ENCODE results near the gene FAM107B.
A peak's percentile ranks its signal among the peaks of the same experiment; 100 is the strongest.
"Not testable (repeated sequence)": the region's sequence is repeated elsewhere in the genome, so short reads cannot be mapped to it uniquely, and the experiment has no call there.

The FAM107B gene

GRCh38 chr10:14731875-14732512 lies 42.7 kb downstream of the FAM107B start:
- no peak for DNase-seq

- no peak for DNase-seq
These were observed 46.4 kb downstream of the FAM107B start for GRCh38 chr10:14728346-14728745.

GRCh38 chr10:14727924-14728323 lies 46.8 kb downstream of the FAM107B start:
- no peak for DNase-seq

- DNase-seq: no peak
These were observed 47.2 kb downstream of the FAM107B start for GRCh38 chr10:14727465-14727864.

- DNase-seq: no peak
These were observed 49.8 kb downstream of the FAM107B start for GRCh38 chr10:14724931-14725330.

GRCh38 chr10:14723052-14723689 lies 51.5 kb downstream of the FAM107B start:
- peak; percentile 19 for DNase-seq

- no peak for DNase-seq
These were observed 57.1 kb downstream of the FAM107B start for GRCh38 chr10:14717552-14717951.

- no peak for DNase-seq
These were observed 61.7 kb downstream of the FAM107B start for GRCh38 chr10:14712991-14713424.

GRCh38 chr10:14709344-14709743 lies 65.4 kb downstream of the FAM107B start:
- not testable (repeated sequence) for DNase-seq

- DNase-seq: no peak
These were observed 67.2 kb downstream of the FAM107B start for GRCh38 chr10:14707481-14707880.

GRCh38 chr10:14705548-14706230 lies 69.0 kb downstream of the FAM107B start:
- no peak for DNase-seq

GRCh38 chr10:14703631-14704001 lies 71.1 kb downstream of the FAM107B start:
- DNase-seq: no peak

GRCh38 chr10:14701466-14701865 lies 73.2 kb downstream of the FAM107B start:
- no peak for DNase-seq

- no peak for DNase-seq
These were observed 74.2 kb downstream of the FAM107B start for GRCh38 chr10:14700546-14700945.

- DNase-seq: no peak
These were observed 75.2 kb downstream of the FAM107B start for GRCh38 chr10:14699482-14699881.

GRCh38 chr10:14698829-14699170 lies 75.9 kb downstream of the FAM107B start:
- no peak for DNase-seq

GRCh38 chr10:14698111-14698828 lies 76.4 kb downstream of the FAM107B start:
- no peak for DNase-seq

- no peak for DNase-seq
These were observed 77.4 kb downstream of the FAM107B start for GRCh38 chr10:14697281-14697680.

GRCh38 chr10:14696821-14697220 lies 77.9 kb downstream of the FAM107B start:
- no peak for DNase-seq

GRCh38 chr10:14695847-14696480 lies 78.7 kb downstream of the FAM107B start:
- DNase-seq: no peak

GRCh38 chr10:14693891-14694290 lies 80.8 kb downstream of the FAM107B start:
- no peak for DNase-seq

- DNase-seq: peak; percentile 3
These were observed 82.2 kb downstream of the FAM107B start for GRCh38 chr10:14692344-14693076.
